Measurements from ENCODE around the gene N4BP2L2. TPM values are rescaled to one million over a fixed set of nuclear protein-coding genes. Genes with fewer than 3 reads are reported as not detected.
A peak's percentile ranks its signal among the peaks of the same experiment; 100 is the strongest.

The N4BP2L2 gene
- total RNA-seq (100 to 1,000 TPM; 200 to 241 (median 216) TPM), total RNA-seq (112 to 509 (median 287) reads per million in 29 experiments)
- total RNA-seq (2013), result 303 TPM

GRCh38 chr13:32538621-32539246, at the start of gene N4BP2L2:
TSS of gene N4BP2L2 (minus strand) at chr13:32538795. CDS start at chr13:32537027, 1,768 bp downstream.
- Histone ChIP-seq H3K27ac (ENCODE audit: low read length) (peak within 1 kb of the TSS; percentile 97), H3K4me1 (ENCODE audit: control insufficient read depth in 1 of 2, extremely low read depth in 1 of 2, insufficient read depth in 2 of 2, low read length in 2 of 2) (peaks cover 7 to 30% of the 10 kb centered on the region in 2 experiments), H3K27me3 (replicated peaks in 1 of 2; ENCODE audit: control insufficient read depth in 2 of 2, extremely low read depth in 1 of 2, insufficient read depth in 2 of 2, low read length in 1 of 2) (no peaks in the 10 kb centered on the region), H3K36me3 (ENCODE audit: control insufficient read depth in 2 of 2, extremely low read depth in 1 of 2, insufficient read depth in 1 of 2, low read length in 1 of 2) (peaks cover 0 to 19% of the 10 kb centered on the region in 2 donors), H3K4me3 (ENCODE audit: control insufficient read depth in 1 of 2, extremely low read depth in 1 of 2, low read length in 1 of 2) (peak within 1 kb of the TSS; percentile 65 to 100), H3K9me3 (no peaks in the 10 kb centered on the region)
- Mint-ChIP-seq H3K36me3 (peaks cover 26% of the 10 kb centered on the region), H3K4me1 (peaks cover 45 to 47% (median 46%) of the 10 kb centered on the region in 3 donors), H3K9me3 (no peaks in the 10 kb centered on the region), H3K4me3 (peak within 1 kb of the TSS; percentile 99), H3K27ac (peak within 1 kb of the TSS; percentile 99 to 100), H3K27me3 (peaks cover 2 to 6% of the 10 kb centered on the region in 2 donors)
- peak; percentile 75 to 96 (median 91) for DNase-seq
- ChIA-PET POLR2A (interaction anchor here (0.6 to 1.0 kb wide), 9 partner anchors 8 to 1004 kb away, joined by 3 to 7 read pairs (median 5); partner anchors contain the start of genes BRCA2 (in 1 of the 2), N4BP2L1 (in 1 of the 2) and ZAR1L (in 1 of the 2)), CTCF (interaction anchor here (0.6 to 3.3 kb wide), 12 partner anchors 8 to 1004 kb away, joined by 3 to 18 read pairs (median 6); partner anchors contain the start of gene PDS5B (in 1 of the 2))
- peak; percentile 96 to 98 (median 98) for ATAC-seq (replicated peaks in 1 of 4)
- WGBS (ENCODE audit: insufficient coverage), result 4% methylated on average over 24 of the region's 32 CpGs

DNA sequence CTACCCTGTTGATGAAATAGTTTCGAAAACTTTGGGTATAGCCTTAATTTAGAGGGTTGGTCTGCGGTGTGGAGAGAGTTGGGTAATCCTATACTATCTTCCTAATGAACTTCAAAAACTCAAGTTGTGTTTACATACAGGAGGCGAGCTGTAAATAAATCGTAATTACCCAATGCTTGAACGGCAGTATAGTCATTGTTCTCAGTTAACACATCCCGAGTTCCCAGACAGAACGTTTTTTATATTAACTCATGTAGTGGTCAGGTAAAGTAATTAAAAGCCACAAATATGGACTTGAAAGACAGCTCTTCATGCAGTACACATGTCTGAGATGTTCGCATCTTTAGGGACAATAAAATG, 49.2 kb upstream of the N4BP2L2 start:
- WGBS (ENCODE audit: insufficient coverage), result 60% methylated on average over 1 of the region's 8 CpGs
- H3K9me3 Mint-ChIP-seq, result no peaks in the 10 kb centered on the region
- H3K36me3 Mint-ChIP-seq, result no peaks in the 10 kb centered on the region
- peaks cover 8 to 19% of the 10 kb centered on the region in 2 experiments for H3K4me1 ChIP-seq (ENCODE audit: control insufficient read depth in 1 of 2, extremely low read depth in 1 of 2, insufficient read depth in 2 of 2, low read length in 2 of 2)
- H3K9me3 ChIP-seq, result no peaks in the 10 kb centered on the region
- peaks cover 54 to 60% (median 57%) of the 10 kb centered on the region in 3 donors for H3K4me1 Mint-ChIP-seq
- no peaks in the 10 kb centered on the region for H3K27me3 Mint-ChIP-seq
- H3K36me3 ChIP-seq (ENCODE audit: control insufficient read depth in 2 of 2, extremely low read depth in 1 of 2, insufficient read depth in 1 of 2, low read length in 1 of 2), result no peaks in the 10 kb centered on the region
- H3K27ac Mint-ChIP-seq, result peak overlapping the region; percentile 93 to 96
- H3K27ac ChIP-seq (ENCODE audit: low read length), result peak overlapping the region; percentile 58
- H3K4me3 ChIP-seq (ENCODE audit: control insufficient read depth in 1 of 2, extremely low read depth in 1 of 2, low read length in 1 of 2), result peak overlapping the region; percentile 87 to 97
- POLR2A ChIA-PET, result interaction anchor here (0.5 to 1.2 kb wide), 9 partner anchors 8 to 1436 kb away, joined by 3 to 7 read pairs (median 4); no protein-coding TSS in a partner anchor
- DNase-seq (peak in 1 of 35 experiments; percentile 15), ATAC-seq (replicated peaks in 1 of 4) (no peak)
- CTCF ChIA-PET, result interaction anchor here (0.6 to 3.5 kb wide), 20 partner anchors 9 to 1136 kb away, joined by 3 to 32 read pairs (median 4); partner anchors contain the start of gene N4BP2L2 (in 1 of the 2)
- no peaks in the 10 kb centered on the region for H3K27me3 ChIP-seq (replicated peaks in 1 of 2; ENCODE audit: control insufficient read depth in 2 of 2, extremely low read depth in 1 of 2, insufficient read depth in 2 of 2, low read length in 1 of 2)
- peak overlapping the region; percentile 97 to 98 (median 97) for H3K4me3 Mint-ChIP-seq

DNA sequence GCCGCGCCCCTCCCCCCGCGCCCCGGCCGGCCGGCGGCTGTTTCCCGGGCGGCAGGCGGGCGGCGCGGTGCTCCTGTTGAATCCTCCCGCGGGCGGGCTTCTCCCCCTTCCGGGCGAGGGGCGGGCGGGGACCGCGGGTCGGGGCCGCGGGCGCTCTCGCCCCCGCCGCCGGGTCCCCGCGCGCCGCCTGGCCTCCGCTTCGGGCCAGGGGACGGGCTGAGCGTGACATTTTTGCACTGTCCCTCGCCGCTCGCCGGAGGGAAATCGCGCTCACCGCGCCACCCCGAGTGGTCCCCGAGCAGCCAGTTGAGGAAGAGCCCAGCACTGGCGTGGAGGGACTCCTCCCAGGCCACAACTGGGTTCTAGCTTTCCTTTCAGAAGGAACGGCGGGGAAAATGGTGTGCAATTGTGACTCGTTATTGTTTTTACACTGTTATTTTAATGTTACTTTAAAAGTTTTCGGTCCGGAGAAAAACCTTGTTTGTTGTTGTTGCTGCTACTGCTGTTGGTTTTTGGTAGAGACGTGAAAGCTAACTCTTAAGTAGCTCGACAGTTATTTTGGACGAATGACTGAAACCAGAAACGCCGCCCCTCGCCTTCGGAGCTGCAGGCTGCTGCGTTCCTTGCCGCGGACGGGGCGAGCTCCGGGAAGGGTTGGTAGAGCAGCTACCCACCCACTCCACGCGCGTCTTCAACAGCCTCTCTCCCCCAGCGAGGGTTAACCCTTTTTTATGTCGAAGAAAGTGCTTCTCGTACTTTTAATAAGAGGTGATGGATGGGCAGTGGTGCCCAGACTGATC, 48.6 kb upstream of the N4BP2L2 start:
- Histone ChIP-seq H3K4me1 (ENCODE audit: control insufficient read depth in 1 of 2, extremely low read depth in 1 of 2, insufficient read depth in 2 of 2, low read length in 2 of 2) (peaks cover 8 to 19% of the 10 kb centered on the region in 2 experiments), H3K27me3 (replicated peaks in 1 of 2; ENCODE audit: control insufficient read depth in 2 of 2, extremely low read depth in 1 of 2, insufficient read depth in 2 of 2, low read length in 1 of 2) (no peaks in the 10 kb centered on the region), H3K4me3 (ENCODE audit: control insufficient read depth in 1 of 2, extremely low read depth in 1 of 2, low read length in 1 of 2) (peak overlapping the region; percentile 87 to 97), H3K27ac (ENCODE audit: low read length) (peak overlapping the region; percentile 58), H3K9me3 (no peaks in the 10 kb centered on the region), H3K36me3 (ENCODE audit: control insufficient read depth in 2 of 2, extremely low read depth in 1 of 2, insufficient read depth in 1 of 2, low read length in 1 of 2) (no peaks in the 10 kb centered on the region)
- under 1% methylated on average over 58 of the region's 74 CpGs for WGBS (ENCODE audit: insufficient coverage)
- peaks cover 49 to 54% (median 52%) of the 10 kb centered on the region in 3 donors for H3K4me1 Mint-ChIP-seq
- peak overlapping the region; percentile 93 to 96 for H3K27ac Mint-ChIP-seq
- DNase-seq (peak; percentile 10 to 67 (median 39)), ATAC-seq (replicated peaks in 1 of 4) (peak; percentile 14 to 34 (median 30))
- no peaks in the 10 kb centered on the region for H3K27me3 Mint-ChIP-seq
- no peaks in the 10 kb centered on the region for H3K9me3 Mint-ChIP-seq
- H3K4me3 Mint-ChIP-seq, result peak overlapping the region; percentile 97 to 98 (median 97)
- no peaks in the 10 kb centered on the region for H3K36me3 Mint-ChIP-seq
- CTCF ChIA-PET, result interaction anchor here (0.7 to 3.5 kb wide), 18 partner anchors 9 to 1137 kb away, joined by 3 to 32 read pairs (median 5); partner anchors contain the start of gene N4BP2L2 (in 1 of the 2)
- POLR2A ChIA-PET, result interaction anchor here (0.5 to 1.2 kb wide), 9 partner anchors 9 to 1435 kb away, joined by 3 to 7 read pairs (median 4); no protein-coding TSS in a partner anchor

DNA sequence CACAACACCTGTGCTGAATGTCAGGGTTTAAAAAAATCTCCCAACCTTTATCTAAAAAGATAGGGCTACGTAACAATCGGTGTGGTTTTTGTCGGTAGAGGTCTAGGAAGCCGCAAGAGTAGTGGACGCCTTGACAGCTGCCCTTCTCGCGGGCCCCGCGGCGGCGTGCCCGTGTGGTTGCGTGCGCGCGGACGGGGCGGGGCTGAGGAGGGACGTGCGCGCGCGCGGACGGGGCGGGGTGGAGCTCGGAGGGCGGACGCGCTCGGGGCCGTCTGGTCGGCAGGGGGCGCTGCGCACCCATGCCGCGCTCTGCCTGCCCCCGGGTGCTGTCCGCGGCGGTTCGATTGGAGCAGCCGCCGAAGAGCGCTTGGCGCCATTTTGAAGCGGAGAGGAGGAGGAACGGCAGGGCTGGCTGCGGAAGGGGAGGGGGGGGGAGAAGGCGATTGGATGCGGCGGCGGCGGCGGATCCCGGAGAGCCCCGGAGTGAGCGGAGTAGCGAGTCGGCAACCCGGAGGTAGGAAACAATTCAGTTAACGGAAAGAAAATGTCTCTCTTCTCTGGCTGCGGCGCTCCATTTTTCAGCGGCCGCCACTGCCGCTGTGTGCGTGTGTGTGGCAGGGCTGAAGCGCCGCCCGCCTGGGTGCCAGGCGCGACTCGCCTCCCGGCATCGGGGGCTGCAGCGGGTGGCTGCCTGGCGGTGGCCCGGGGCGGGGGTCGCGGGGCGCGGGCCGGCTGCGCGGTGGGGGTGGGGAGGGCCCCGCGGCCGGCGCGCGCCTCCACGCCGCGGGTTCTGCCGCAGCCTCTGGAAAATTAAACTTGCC, 47.7 kb upstream of the N4BP2L2 start, which contains the start of gene PDS5B:
PDS5B (plus strand) TSS at position 373 of the 821 bp plus-strand sequence. CDS start 62,321 bp downstream, outside the sequence.
- Histone ChIP-seq H3K4me3 (ENCODE audit: control insufficient read depth in 1 of 2, extremely low read depth in 1 of 2, low read length in 1 of 2) (peak within 1 kb of the TSS; percentile 87 to 97), H3K9me3 (no peaks in the 10 kb centered on the region), H3K27me3 (replicated peaks in 1 of 2; ENCODE audit: control insufficient read depth in 2 of 2, extremely low read depth in 1 of 2, insufficient read depth in 2 of 2, low read length in 1 of 2) (no peaks in the 10 kb centered on the region), H3K27ac (ENCODE audit: low read length) (peak within 1 kb of the TSS; percentile 81), H3K36me3 (ENCODE audit: control insufficient read depth in 2 of 2, extremely low read depth in 1 of 2, insufficient read depth in 1 of 2, low read length in 1 of 2) (no peaks in the 10 kb centered on the region), H3K4me1 (ENCODE audit: control insufficient read depth in 1 of 2, extremely low read depth in 1 of 2, insufficient read depth in 2 of 2, low read length in 2 of 2) (peaks cover 8 to 19% of the 10 kb centered on the region in 2 experiments)
- ATAC-seq (replicated peaks in 1 of 4), result peak; percentile 89 to 92 (median 90)
- peak; percentile 90 to 98 (median 94) for DNase-seq
- no peaks in the 10 kb centered on the region for H3K27me3 Mint-ChIP-seq
- peak within 1 kb of the TSS; percentile 93 to 96 for H3K27ac Mint-ChIP-seq
- peak within 1 kb of the TSS; percentile 97 to 98 (median 97) for H3K4me3 Mint-ChIP-seq
- peaks cover 41 to 45% (median 44%) of the 10 kb centered on the region in 3 donors for H3K4me1 Mint-ChIP-seq
- whole genome bisulfite sequencing (ENCODE audit: insufficient coverage), result under 1% methylated on average over 92 of the region's 97 CpGs
- H3K9me3 Mint-ChIP-seq, result no peaks in the 10 kb centered on the region
- no peaks in the 10 kb centered on the region for H3K36me3 Mint-ChIP-seq
- ChIA-PET CTCF (interaction anchor here (0.6 to 3.5 kb wide), 29 partner anchors 9 to 1138 kb away, joined by 3 to 32 read pairs (median 7); partner anchors contain the start of genes BRCA2 (in 1 of the 2), N4BP2L2 (in 1 of the 2) and ZAR1L (in 1 of the 2)), POLR2A (interaction anchor here (0.6 to 1.2 kb wide), 8 partner anchors 47 to 958 kb away, joined by 3 to 6 read pairs (median 4); partner anchors contain the start of gene N4BP2L1 (in 1 of the 2))

GRCh38 chr13:32585550-32586079, 47.0 kb upstream of the N4BP2L2 start:
- Mint-ChIP-seq H3K36me3 (no peaks in the 10 kb centered on the region), H3K4me3 (peak overlapping the region; percentile 83 to 87 (median 85)), H3K4me1 (peaks cover 40 to 43% (median 43%) of the 10 kb centered on the region in 3 donors), H3K27ac (peak overlapping the region; percentile 88 to 90), H3K27me3 (no peaks in the 10 kb centered on the region), H3K9me3 (no peaks in the 10 kb centered on the region)
- ATAC-seq (replicated peaks in 1 of 4) (no peak), DNase-seq (peak in 8 of 35 experiments; percentile 2 to 28 (median 8))
- ChIA-PET CTCF (interaction anchor here (0.6 to 3.5 kb wide), 26 partner anchors 10 to 957 kb away, joined by 3 to 32 read pairs (median 6); partner anchors contain the start of genes BRCA2 (in 1 of the 2), N4BP2L2 (in 1 of the 2) and ZAR1L (in 1 of the 2)), POLR2A (interaction anchor here (0.6 to 1.0 kb wide), 5 partner anchors 46 to 959 kb away, joined by 3 to 6 read pairs (median 4); no protein-coding TSS in a partner anchor)
- Histone ChIP-seq H3K36me3 (ENCODE audit: control insufficient read depth in 2 of 2, extremely low read depth in 1 of 2, insufficient read depth in 1 of 2, low read length in 1 of 2) (no peaks in the 10 kb centered on the region), H3K27ac (ENCODE audit: low read length) (peak overlapping the region; percentile 81), H3K4me1 (ENCODE audit: control insufficient read depth in 1 of 2, extremely low read depth in 1 of 2, insufficient read depth in 2 of 2, low read length in 2 of 2) (peaks cover 8 to 19% of the 10 kb centered on the region in 2 experiments), H3K27me3 (replicated peaks in 1 of 2; ENCODE audit: control insufficient read depth in 2 of 2, extremely low read depth in 1 of 2, insufficient read depth in 2 of 2, low read length in 1 of 2) (no peaks in the 10 kb centered on the region), H3K9me3 (no peaks in the 10 kb centered on the region), H3K4me3 (ENCODE audit: control insufficient read depth in 1 of 2, extremely low read depth in 1 of 2, low read length in 1 of 2) (peak overlapping the region; percentile 61 to 68)
- WGBS (ENCODE audit: insufficient coverage), result no CpG with 5 or more reads among the region's 8 CpGs
